GM21526 (cell line): ENCODE measurements around the gene PRR12.

Experiments
- ATAC-seq: cut with Tn5 transposase; IDR thresholded peaks from one replicate; pipeline ENCODE4 v1.9.1; 2021; ENCODE audit warnings: moderate library complexity; ENCODE audit not compliant: unreplicated experiment, low FRiP score

The PRR12 gene

GRCh38 chr19:49590971-49591730, at the start of gene PRR12:
TSS of gene PRR12 (plus strand) at chr19:49591182. CDS start at chr19:49591655, 473 bp downstream.
- ATAC-seq: no peak

- ATAC-seq: no peak
These were observed 49.1 kb upstream of the PRR12 start for GRCh38 chr19:49541914-49542313.

GRCh38 chr19:49542446-49542845, 48.5 kb upstream of the PRR12 start:
- ATAC-seq: no peak

GRCh38 chr19:49543032-49543431, 48.0 kb upstream of the PRR12 start:
- ATAC-seq: no peak

GRCh38 chr19:49544154-49544553, 46.8 kb upstream of the PRR12 start:
- no peak for ATAC-seq

- no peak for ATAC-seq
These were observed 44.0 kb upstream of the PRR12 start for GRCh38 chr19:49546825-49547565.

GRCh38 chr19:49549045-49549444, 41.9 kb upstream of the PRR12 start:
- ATAC-seq: no peak

- ATAC-seq: no peak
These were observed 39.5 kb upstream of the PRR12 start for GRCh38 chr19:49551531-49551930.

- no peak for ATAC-seq
These were observed 38.2 kb upstream of the PRR12 start for GRCh38 chr19:49552749-49553148.

GRCh38 chr19:49553451-49554271, 37.3 kb upstream of the PRR12 start:
- no peak for ATAC-seq

- ATAC-seq: no peak
These were observed 36.2 kb upstream of the PRR12 start for GRCh38 chr19:49554701-49555181.

GRCh38 chr19:49555600-49556411, 35.2 kb upstream of the PRR12 start:
- no peak for ATAC-seq

GRCh38 chr19:49556412-49557398, 34.3 kb upstream of the PRR12 start:
- ATAC-seq: no peak

- ATAC-seq: no peak
These were observed 33.2 kb upstream of the PRR12 start for GRCh38 chr19:49557641-49558325.

- ATAC-seq: no peak
These were observed 32.4 kb upstream of the PRR12 start for GRCh38 chr19:49558591-49558990.

- ATAC-seq: no peak
These were observed 31.5 kb upstream of the PRR12 start for GRCh38 chr19:49559443-49559842.

GRCh38 chr19:49559928-49560327, 31.1 kb upstream of the PRR12 start:
- no peak for ATAC-seq

GRCh38 chr19:49560358-49560900, 30.6 kb upstream of the PRR12 start:
- ATAC-seq: no peak
